Heart right ventricle (tissue), 16 donors: ENCODE results near the gene LRFN4. TPM values are rescaled to one million over a fixed set of nuclear protein-coding genes. Genes with fewer than 3 reads are reported as not detected.

ENCODE experiments used
- ATAC-seq, 8 donors: fragments of 200-7000 bp; cut with Tn5 transposase; one replicate each; pipeline ENCODE4 v1.9.1; 2020; ENCODE audit warnings: mild to moderate bottlenecking in 8 of 8, moderate library complexity in 8 of 8, moderate number of reproducible peaks in 1 of 8
- DNase-seq, 2 donors: peaks; one replicate each; pipeline ENCODE4 v3.0.0-alpha.2; 2020
- H3K27ac ChIP-seq, 10 donors: fragments of 200-600 bp; sonication (generic) in 2 of 10; one replicate each; pipeline versions ENCODE4 v1.5.0 to v1.8.0; 2020 to 2022; ENCODE audit warnings: mild to moderate bottlenecking in 3 of 10
- H3K27me3 ChIP-seq, 7 donors: fragments of 200-600 bp; one replicate each; pipeline ENCODE4 v1.8.0; 2021 to 2022; ENCODE audit warnings: mild to moderate bottlenecking in 2 of 7
- H3K36me3 ChIP-seq, 9 donors: fragments of 200-600 bp; sonication (generic) in 1 of 9; one replicate each; pipeline versions ENCODE4 v1.5.0 to v1.8.0; 2020 to 2022; ENCODE audit warnings: mild to moderate bottlenecking in 2 of 9
- H3K4me1 ChIP-seq, 9 donors: fragments of 200-600 bp; sonication (generic) in 1 of 9; one replicate each; pipeline versions ENCODE4 v1.5.0 to v1.8.0; 2020 to 2022; ENCODE audit warnings: mild to moderate bottlenecking in 4 of 9
- H3K4me3 ChIP-seq, 10 donors: fragments of 200-600 bp; sonication (generic) in 2 of 10; one replicate each; pipeline versions ENCODE4 v1.5.0 to v1.8.0; 2020 to 2022; ENCODE audit warnings: mild to moderate bottlenecking in 7 of 10, moderate library complexity in 2 of 10
- H3K9me3 ChIP-seq, 11 donors: fragments of 200-600 bp in 10 of 11; sonication (generic) in 2 of 11; one replicate each; pipeline versions ENCODE4 v1.5.0 to v1.8.0; 2013 to 2022; ENCODE audit warnings: mild to moderate bottlenecking in 2 of 11, control low read depth in 1 of 11, moderate library complexity in 1 of 11
- CTCF ChIP-seq, 9 donors: fragments of 200-600 bp; sonication (generic) in 2 of 9; IDR thresholded peaks; one replicate each; pipeline versions ENCODE4 v1.5.0 to v1.8.0; 2021 to 2022; ENCODE audit warnings: antibody characterized with exemption in 9 of 9, mild to moderate bottlenecking in 5 of 9, moderate library complexity in 1 of 9
- whole genome bisulfite sequencing, 2 donors: extraction: QIAGEN DNeasy Blood & Tissue Kit; methylation state at CpG; one replicate each; pipeline ENCODE4 v1.1.7; 2013; ENCODE audit warnings: inconsistent platforms in 1 of 2; 5-methylcytosine and 5-hydroxymethylcytosine counted together
- intact Hi-C, 10 donors: fragments of 100-400 bp; cut with DNase I; formaldehyde crosslinking; loops; one replicate each; pipeline versions ENCODE4 v1.11.1 to v1.14.2; 2022
- polyA plus RNA-seq, 2 donors: library from polyadenylated mRNA; stranded (reverse); fragments of 200-250 nt; gene quantifications; one replicate each; pipeline ENCODE4 v1.2.3, GENCODE V29; 2013
- total RNA-seq, 10 donors: library from RNA; stranded (reverse); fragmentation: NEBNext Ultra II Directional in 3 of 10; extraction: Animal tissue kit (Norgen Biotek cat#: 25700) in 3 of 10; gene quantifications; one replicate each; pipeline versions ENCODE4 v1.2.1 to v1.2.4, GENCODE V29; 2021 to 2023
- donor health status: Arrhythmogenic right ventricular cardiomyopathy.
- donor health status: ischemic (EF 13 %, LVEDD 7.1; RV severe dilation, severe dysfunction).
- donor health status: healthy with polysubstance abuse.
- donor health status: DM: no; HTN: yes; CAD: no.
- donor health status: DM: no; HTN: no; CAD: no.
- donor health status: ischemic (EF 25% LVEDD 6.9; RV normal size, moderate dysfunction).
- donor health status: ischemic (EF 25% LVEDD 5.7; RV mildly dilated, moderate dysfunction).
- donor health status: healthy.
- donor health status: DM: yes; HTN: yes; CAD: no.
- donor health status: Ischemic cardiomyopathy.
- donor health status: ischemic (EF 35%, LVEDD 5.7; RV mildly dilated, moderate dysfunction).
- donor health status: nonischemic (EF 11% LVEDD 7.7; RV severe dilation, severe dysfunction).
- donor health status: DM: yes; HTN: yes; CAD: no.
- donor health status: PGD.
- donor health status: ischemic (EF 29% LVEDD 5.4; RV normal size, mild dysfunction).
- donor health status: nonischemic (EF 23%, LVEDD 6.1; RV moderate dilation, normal function).

The LRFN4 gene
- total and polyA plus RNA-seq, 12 donors: 9.1 to 33.1 (median 13.9) TPM

- no peak for ATAC-seq
- H3K27ac ChIP-seq: no peak overlapping the region
- H3K4me1 ChIP-seq: peaks cover 0 to 13% (median 0%) of the 10 kb centered on the region in 9 donors
- 92 to 93% methylated on average over 3 of the region's 3 CpGs for WGBS, 2 donors
- no peak overlapping the region for H3K4me3 ChIP-seq
- no peaks in the 10 kb centered on the region for H3K36me3 ChIP-seq
- DNase-seq: no peak
- TF ChIP-seq CTCF (IDR thresholded peaks at IDR 0.05): no peak
- intact Hi-C loops: no loop called here
- H3K9me3 ChIP-seq: no peaks in the 10 kb centered on the region
- H3K27me3 ChIP-seq: no peaks in the 10 kb centered on the region
Observed at GRCh38 chr11:66904055-66904454, 47.2 kb downstream of the LRFN4 start.

GRCh38 chr11:66904561-66904960 lies 47.7 kb downstream of the LRFN4 start:
- no peaks in the 10 kb centered on the region for H3K36me3 ChIP-seq
- no peak overlapping the region for H3K4me3 ChIP-seq
- 94% methylated on average over 6 of the region's 6 CpGs for WGBS, 2 donors
- no peak overlapping the region for H3K27ac ChIP-seq
- no peak for DNase-seq
- intact Hi-C loops: no loop called here
- no peak for ATAC-seq
- no peak for TF ChIP-seq CTCF (IDR thresholded peaks at IDR 0.05)
- no peaks in the 10 kb centered on the region for H3K9me3 ChIP-seq
- peaks cover 0 to 13% (median 0%) of the 10 kb centered on the region in 9 donors for H3K4me1 ChIP-seq
- H3K27me3 ChIP-seq: no peaks in the 10 kb centered on the region

GRCh38 chr11:66904981-66905521 lies 48.2 kb downstream of the LRFN4 start:
- no peak for TF ChIP-seq CTCF (IDR thresholded peaks at IDR 0.05)
- H3K36me3 ChIP-seq: no peaks in the 10 kb centered on the region
- H3K4me1 ChIP-seq: peaks cover 0 to 13% (median 0%) of the 10 kb centered on the region in 9 donors
- H3K4me3 ChIP-seq: no peak overlapping the region
- 89 to 97% methylated on average over 8 of the region's 8 CpGs for WGBS, 2 donors
- DNase-seq (no peak), ATAC-seq (no peak)
- no peaks in the 10 kb centered on the region for H3K9me3 ChIP-seq
- intact Hi-C loops: no loop called here
- H3K27ac ChIP-seq: no peak overlapping the region
- no peaks in the 10 kb centered on the region for H3K27me3 ChIP-seq

GRCh38 chr11:66905631-66906030 lies 48.8 kb downstream of the LRFN4 start:
- Histone ChIP-seq H3K27ac (no peak overlapping the region), H3K27me3 (no peaks in the 10 kb centered on the region), H3K9me3 (no peaks in the 10 kb centered on the region), H3K36me3 (no peaks in the 10 kb centered on the region), H3K4me1 (peaks cover 0 to 13% (median 0%) of the 10 kb centered on the region in 9 donors), H3K4me3 (no peak overlapping the region)
- ATAC-seq: no peak
- intact Hi-C loops: no loop called here
- no peak for TF ChIP-seq CTCF (IDR thresholded peaks at IDR 0.05)
- no peak for DNase-seq
- WGBS, 2 donors: 91 to 93% methylated on average over 4 of the region's 4 CpGs
